WTC11 (cell line): ENCODE measurements around the gene COL20A1. TPM values are rescaled to one million over a fixed set of nuclear protein-coding genes. Genes with fewer than 3 reads are reported as not detected.

Experiments
- ATAC-seq: fragments of 200-7000 bp; cut with Tn5 transposase; 2 replicates; pipeline ENCODE4 v1.10.0; 2021; ENCODE audit warnings: mild to moderate bottlenecking, moderate library complexity
- CTCF ChIA-PET: fragments of 300-600 bp; sonication (Branson Sonifier 250); formaldehyde crosslinking; loops from one replicate; lab custom pipeline; 2021; ENCODE audit warnings: antibody characterized with exemption; lab: Charles Lee
- POLR2A ChIA-PET: fragments of 350-600 bp; sonication (Branson Sonifier 250); formaldehyde crosslinking; loops from one replicate; lab custom pipeline; 2021; ENCODE audit warnings: antibody characterized with exemption; lab: Charles Lee
- DNase-seq: peaks from one replicate; pipeline ENCODE4 v3.0.0; 2021; ENCODE audit warnings: low spot score
- H3K27ac Mint-ChIP-seq: 2 replicates; pipeline ENCODE4 v1.8.0; 2021; ENCODE audit warnings: mixed read lengths
- H3K27me3 Mint-ChIP-seq: 2 replicates; pipeline ENCODE4 v1.8.0; 2021; ENCODE audit warnings: low read depth, mild to moderate bottlenecking, moderate library complexity, mixed read lengths
- H3K36me3 Mint-ChIP-seq: 2 replicates; pipeline ENCODE4 v1.8.0; 2021; ENCODE audit warnings: mixed read lengths
- H3K4me1 Mint-ChIP-seq: 2 replicates; pipeline ENCODE4 v1.8.0; 2022; ENCODE audit warnings: mixed read lengths
- H3K4me3 Mint-ChIP-seq: 2 replicates; pipeline ENCODE4 v1.8.0; 2021; ENCODE audit warnings: mild to moderate bottlenecking, moderate library complexity, mixed read lengths
- H3K9me3 Mint-ChIP-seq: 2 replicates; pipeline ENCODE4 v1.8.0; 2021; ENCODE audit warnings: mixed read lengths
- ESRRA ChIP-seq: sonication (generic); formaldehyde crosslinking; IDR thresholded peaks from 2 replicates; pipeline ENCODE4 v1.8.1; 2022; ENCODE audit warnings: mild to moderate bottlenecking, missing genetic modification reagents, borderline replicate concordance
- GTF2I ChIP-seq: fragments of 250-450 bp; sonication (Bioruptor Pico); conservative IDR thresholded peaks from 2 replicates; pipeline ENCODE4 v1.4.0; 2021; ENCODE audit warnings: mild to moderate bottlenecking
- KAT7 ChIP-seq: sonication (generic); formaldehyde crosslinking; IDR thresholded peaks from 2 replicates; pipeline ENCODE4 v1.8.1; 2023; ENCODE audit warnings: missing genetic modification reagents, mild to moderate bottlenecking, borderline replicate concordance
- OVOL2 ChIP-seq: fragments of 250-450 bp; sonication (Bioruptor Pico); IDR thresholded peaks from 2 replicates; pipeline ENCODE4 v1.9.0; 2021; ENCODE audit warnings: mild to moderate bottlenecking, borderline replicate concordance
- RORB ChIP-seq: fragments of 250-450 bp; sonication (Bioruptor Pico); IDR thresholded peaks from 2 replicates; pipeline ENCODE4 v1.9.0; 2021; ENCODE audit warnings: mild to moderate bottlenecking
- TEAD1 ChIP-seq: sonication (generic); formaldehyde crosslinking; IDR thresholded peaks from 2 replicates; pipeline ENCODE4 v1.8.0; 2022; ENCODE audit warnings: mild to moderate bottlenecking, missing genetic modification reagents
- USF2 ChIP-seq: sonication (generic); formaldehyde crosslinking; IDR thresholded peaks from 2 replicates; pipeline ENCODE4 v1.8.1; 2023; ENCODE audit warnings: mild to moderate bottlenecking, missing genetic modification reagents, moderate library complexity
- ZBTB21 ChIP-seq: sonication (generic); formaldehyde crosslinking; IDR thresholded peaks from 2 replicates; pipeline ENCODE4 v1.8.1; 2023; ENCODE audit warnings: mild to moderate bottlenecking, missing genetic modification reagents, borderline replicate concordance
- ZNF121 ChIP-seq: sonication (generic); formaldehyde crosslinking; IDR thresholded peaks from 2 replicates; pipeline ENCODE4 v1.8.0; 2023; ENCODE audit warnings: missing genetic modification reagents
- ZNF138 ChIP-seq: sonication (generic); formaldehyde crosslinking; conservative IDR thresholded peaks from 2 replicates; pipeline ENCODE4 v1.8.1; 2022; ENCODE audit warnings: mild to moderate bottlenecking, moderate library complexity, missing genetic modification reagents
- ZNF423 ChIP-seq: fragments of 250-450 bp; sonication (Bioruptor Pico); IDR thresholded peaks from 2 replicates; pipeline ENCODE4 v2.1.2; 2022; ENCODE audit warnings: mild to moderate bottlenecking, moderate library complexity
- ZNF532 ChIP-seq: fragments of 250-450 bp; sonication (Bioruptor Pico); IDR thresholded peaks from 2 replicates; pipeline ENCODE4 v1.9.0; 2021; ENCODE audit warnings: mild to moderate bottlenecking, borderline replicate concordance
- total RNA-seq: library from RNA; stranded (reverse); gene quantifications from 3 replicates; pipeline ENCODE4 v1.2.3, GENCODE V29; 2021
- TF ChIP-seq, protein P1 (sequence below): fragments of 200-600 bp; IDR thresholded peaks from 2 replicates; pipeline ENCODE4 v1.8.0; 2022; ENCODE audit warnings: antibody characterized with exemption
- TF ChIP-seq, protein P2 (sequence below): fragments of 250-450 bp; sonication (Bioruptor Pico); IDR thresholded peaks from 2 replicates; pipeline ENCODE4 v2.1.2; 2022; ENCODE audit warnings: mild to moderate bottlenecking, moderate library complexity

The COL20A1 gene
- total RNA-seq, 1 experiment from 2014 or later, result 1.3 TPM

- ChIA-PET CTCF (interaction anchor here (0.6 to 4.3 kb wide), 16 partner anchors 8 to 666 kb away, joined by 3 to 68 read pairs (median 6); partner anchors contain the start of gene PTK6), POLR2A (interaction anchor here (1.1 to 1.2 kb wide), 2 partner anchors 14 to 31 kb away, joined by 3 to 4 read pairs; no protein-coding TSS in a partner anchor)
- Mint-ChIP-seq H3K27me3 (peaks cover 12% of the 10 kb centered on the region), H3K9me3 (no peaks in the 10 kb centered on the region), H3K4me1 (peaks cover 14% of the 10 kb centered on the region), H3K27ac (peak overlapping the region; percentile 18; the same call in 1 of the 2 replicates), H3K4me3 (peak overlapping the region; percentile 57), H3K36me3 (no peaks in the 10 kb centered on the region)
- no peak for ATAC-seq
- TF ChIP-seq ZNF121 (CRISPR knock-in tag) (0 out of 2 replicates have a peak, but pooled peaks have one; percentile 14), ZNF423 (CRISPR knock-in tag) (peak; percentile 59; the same call in 1 of the 2 replicates), USF2 (CRISPR knock-in tag) (no peak)
- DNase-seq, result no peak
Observed at GRCh38 chr20:63362436-63363009, 69.5 kb downstream of the COL20A1 start.

DNA sequence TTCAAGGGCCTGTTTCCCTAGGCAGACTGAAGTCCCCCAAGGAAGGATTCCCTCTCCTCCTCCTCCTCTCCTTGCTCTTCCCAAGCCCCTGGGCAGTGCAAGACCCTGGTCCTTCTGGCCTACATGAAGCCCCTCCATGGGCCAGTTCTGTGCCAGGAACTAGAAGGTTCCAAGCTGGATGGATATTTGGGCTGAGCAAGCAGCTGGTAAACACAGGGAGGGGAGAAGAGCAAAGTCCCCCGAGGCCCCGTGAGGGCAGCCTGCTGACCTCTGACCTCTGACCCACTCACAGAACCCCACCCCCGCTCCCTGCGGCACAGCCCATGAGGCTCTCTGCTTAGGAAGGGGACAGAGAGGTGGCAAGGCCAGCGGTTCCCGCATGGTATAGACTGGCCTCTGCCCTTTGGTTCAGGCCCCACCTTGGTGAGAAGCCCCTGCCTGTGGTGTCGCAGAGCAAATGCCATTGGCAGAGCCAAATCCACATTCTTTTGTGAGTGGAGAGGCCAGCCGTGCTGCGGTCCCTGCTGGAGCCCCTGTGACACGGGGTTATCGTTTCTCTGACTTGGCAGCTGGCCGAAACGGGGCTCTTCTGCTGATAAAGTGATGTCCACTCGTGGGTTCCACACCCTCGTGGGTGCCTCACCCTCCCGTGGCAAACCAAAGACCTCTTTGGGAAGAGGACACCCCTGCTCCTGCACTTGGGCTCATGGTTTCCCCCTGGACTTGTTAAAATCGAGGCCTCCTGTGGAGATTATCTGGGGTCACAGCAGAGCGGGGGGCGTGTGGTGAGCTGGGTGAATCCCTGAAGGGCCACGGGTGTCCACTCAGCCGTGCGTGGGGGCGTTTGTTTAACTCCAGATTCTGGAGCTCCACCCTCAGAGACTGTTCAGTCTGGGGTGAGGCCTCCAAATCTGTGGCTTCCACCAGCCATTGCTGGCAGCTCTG is 70.3 kb downstream of the COL20A1 start:
- H3K36me3 Mint-ChIP-seq, result no peaks in the 10 kb centered on the region
- H3K9me3 Mint-ChIP-seq, result no peaks in the 10 kb centered on the region
- peaks cover 12% of the 10 kb centered on the region for H3K27me3 Mint-ChIP-seq
- POLR2A ChIA-PET, result interaction anchor here (1.1 kb wide), 1 partner anchor 14 kb away, joined by 4 read pairs; no protein-coding TSS in a partner anchor
- ATAC-seq (no peak), DNase-seq (no peak)
- no peak overlapping the region for H3K27ac Mint-ChIP-seq
- H3K4me1 Mint-ChIP-seq, result peaks cover 14% of the 10 kb centered on the region
- TF ChIP-seq ZNF138 (no peak), ESRRA (CRISPR knock-in tag) (no peak), ZNF532 (CRISPR knock-in tag) (no peak), ZBTB21 (CRISPR knock-in tag) (no peak)
- TF ChIP-seq, protein P1, sequence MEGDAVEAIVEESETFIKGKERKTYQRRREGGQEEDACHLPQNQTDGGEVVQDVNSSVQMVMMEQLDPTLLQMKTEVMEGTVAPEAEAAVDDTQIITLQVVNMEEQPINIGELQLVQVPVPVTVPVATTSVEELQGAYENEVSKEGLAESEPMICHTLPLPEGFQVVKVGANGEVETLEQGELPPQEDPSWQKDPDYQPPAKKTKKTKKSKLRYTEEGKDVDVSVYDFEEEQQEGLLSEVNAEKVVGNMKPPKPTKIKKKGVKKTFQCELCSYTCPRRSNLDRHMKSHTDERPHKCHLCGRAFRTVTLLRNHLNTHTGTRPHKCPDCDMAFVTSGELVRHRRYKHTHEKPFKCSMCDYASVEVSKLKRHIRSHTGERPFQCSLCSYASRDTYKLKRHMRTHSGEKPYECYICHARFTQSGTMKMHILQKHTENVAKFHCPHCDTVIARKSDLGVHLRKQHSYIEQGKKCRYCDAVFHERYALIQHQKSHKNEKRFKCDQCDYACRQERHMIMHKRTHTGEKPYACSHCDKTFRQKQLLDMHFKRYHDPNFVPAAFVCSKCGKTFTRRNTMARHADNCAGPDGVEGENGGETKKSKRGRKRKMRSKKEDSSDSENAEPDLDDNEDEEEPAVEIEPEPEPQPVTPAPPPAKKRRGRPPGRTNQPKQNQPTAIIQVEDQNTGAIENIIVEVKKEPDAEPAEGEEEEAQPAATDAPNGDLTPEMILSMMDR, result no peak
- CTCF ChIA-PET, result interaction anchor here (0.6 to 4.3 kb wide), 15 partner anchors 7 to 140 kb away, joined by 3 to 68 read pairs (median 5); no protein-coding TSS in a partner anchor
- 0 out of 2 replicates have a peak overlapping the region, but pooled peaks have one; percentile 57 for H3K4me3 Mint-ChIP-seq

GRCh38 chr20:63363981-63364561 is 71.1 kb downstream of the COL20A1 start:
- H3K4me3 Mint-ChIP-seq, result no peak overlapping the region
- no peaks in the 10 kb centered on the region for H3K9me3 Mint-ChIP-seq
- TF ChIP-seq TEAD1 (CRISPR knock-in tag), result no peak
- TF ChIP-seq OVOL2, result no peak
- TF ChIP-seq, protein P2, sequence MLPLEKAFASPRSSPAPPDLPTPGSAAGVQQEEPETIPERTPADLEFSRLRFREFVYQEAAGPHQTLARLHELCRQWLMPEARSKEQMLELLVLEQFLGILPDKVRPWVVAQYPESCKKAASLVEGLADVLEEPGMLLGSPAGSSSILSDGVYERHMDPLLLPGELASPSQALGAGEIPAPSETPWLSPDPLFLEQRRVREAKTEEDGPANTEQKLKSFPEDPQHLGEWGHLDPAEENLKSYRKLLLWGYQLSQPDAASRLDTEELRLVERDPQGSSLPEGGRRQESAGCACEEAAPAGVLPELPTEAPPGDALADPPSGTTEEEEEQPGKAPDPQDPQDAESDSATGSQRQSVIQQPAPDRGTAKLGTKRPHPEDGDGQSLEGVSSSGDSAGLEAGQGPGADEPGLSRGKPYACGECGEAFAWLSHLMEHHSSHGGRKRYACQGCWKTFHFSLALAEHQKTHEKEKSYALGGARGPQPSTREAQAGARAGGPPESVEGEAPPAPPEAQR, result no peak
- no peak for TF ChIP-seq RORB (CRISPR knock-in tag)
- TF ChIP-seq KAT7 (CRISPR knock-in tag), result no peak
- TF ChIP-seq GTF2I (CRISPR knock-in tag), result no peak
- TF ChIP-seq, all 79 proteins: peak for 0
- Mint-ChIP-seq H3K36me3 (no peaks in the 10 kb centered on the region), H3K27me3 (peaks cover 12% of the 10 kb centered on the region), H3K27ac (no peak overlapping the region), H3K4me1 (peaks cover 14% of the 10 kb centered on the region)
- POLR2A ChIA-PET, result no interaction called here
- no peak for ATAC-seq
- CTCF ChIA-PET, result interaction anchor here (0.6 to 4.3 kb wide), 9 partner anchors 10 to 140 kb away, joined by 3 to 68 read pairs (median 4); no protein-coding TSS in a partner anchor
- DNase-seq, result no peak
